AG04450 (cell line): ENCODE results near the gene TK2. TPM values are rescaled to one million over a fixed set of nuclear protein-coding genes. Genes with fewer than 3 reads are reported as not detected.

Experiments
- CTCF ChIA-PET: fragments of 300-600, 350-600 bp; formaldehyde crosslinking; extraction: SDS; loops from one replicate; lab custom pipeline; 2022; ENCODE audit warnings: antibody characterized with exemption, inconsistent platforms; lab: Charles Lee
- POLR2A ChIA-PET: fragments of 350-600 bp; formaldehyde crosslinking; extraction: SDS; loops from one replicate; lab custom pipeline; 2021; ENCODE audit warnings: antibody characterized with exemption, inconsistent platforms; lab: Yijun Ruan, JAX
- DNase-seq: peaks from one replicate; pipeline ENCODE4 v3.0.0-alpha.2; 2011; ENCODE audit warnings: low read depth, low spot score
- H3K27ac ChIP-seq: one replicate; pipeline ENCODE4 v1.5.1; 2012; ENCODE audit warnings: low read depth, low read length, control low read depth
- H3K27me3 ChIP-seq: one replicate; pipeline ENCODE4 v1.6.0; 2012; ENCODE audit warnings: low read length; ENCODE audit not compliant: control insufficient read depth, insufficient read depth
- H3K4me3 ChIP-seq: 2 replicates; pipeline ENCODE4 v1.5.1; 2011; ENCODE audit warnings: mild to moderate bottlenecking, low read depth, low read length, control low read depth
- H3K9me3 ChIP-seq: 2 replicates; pipeline ENCODE4 v1.5.1; 2012; ENCODE audit warnings: low read length; ENCODE audit not compliant: control insufficient read depth, insufficient read depth
- polyA plus RNA-seq: library from polyadenylated mRNA; depleted of rRNA; stranded (reverse); fragments of >200 nt; gene quantifications from 2 replicates; pipeline ENCODE4 v1.2.3, GENCODE V29; 2011
- TF ChIP-seq, protein P1 (sequence below): IDR thresholded peaks from 2 replicates; pipeline ENCODE4 v1.5.1; 2011; ENCODE audit warnings: low read depth, low read length, control low read depth, inconsistent platforms

Gene TK2
- polyA plus RNA-seq, 1 experiment, result 34.2 TPM

DNA sequence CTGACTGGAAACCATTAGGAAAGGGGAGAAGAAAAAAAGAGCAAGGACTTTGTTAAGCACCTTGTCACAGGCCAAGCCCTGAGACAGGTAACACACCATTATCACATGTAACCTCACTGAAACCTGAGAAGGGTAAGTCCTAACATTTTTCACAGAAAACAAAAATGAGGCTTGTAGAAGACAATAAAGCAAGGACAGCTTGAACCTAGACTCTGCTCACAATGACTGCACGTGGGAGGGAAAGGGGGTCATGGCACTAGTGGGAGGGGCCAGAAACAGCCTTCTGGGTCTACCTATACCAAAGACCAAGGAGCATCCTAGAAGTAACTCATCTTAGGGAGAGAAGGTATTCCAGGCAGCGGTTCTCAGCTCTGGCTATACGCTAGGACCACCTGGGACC lies 7.5 kb downstream of the TK2 start:
- POLR2A ChIA-PET, result no interaction called here
- Histone ChIP-seq H3K4me3 (no peak overlapping the region), H3K27ac (no peak overlapping the region), H3K9me3 (no peaks in the 10 kb centered on the region), H3K27me3 (no peaks in the 10 kb centered on the region)
- DNase-seq, result no peak
- CTCF ChIA-PET, result interaction anchor here (1.0 kb wide), 1 partner anchor 66 kb away, joined by 3 read pairs; no protein-coding TSS in a partner anchor
- TF ChIP-seq, protein P1, sequence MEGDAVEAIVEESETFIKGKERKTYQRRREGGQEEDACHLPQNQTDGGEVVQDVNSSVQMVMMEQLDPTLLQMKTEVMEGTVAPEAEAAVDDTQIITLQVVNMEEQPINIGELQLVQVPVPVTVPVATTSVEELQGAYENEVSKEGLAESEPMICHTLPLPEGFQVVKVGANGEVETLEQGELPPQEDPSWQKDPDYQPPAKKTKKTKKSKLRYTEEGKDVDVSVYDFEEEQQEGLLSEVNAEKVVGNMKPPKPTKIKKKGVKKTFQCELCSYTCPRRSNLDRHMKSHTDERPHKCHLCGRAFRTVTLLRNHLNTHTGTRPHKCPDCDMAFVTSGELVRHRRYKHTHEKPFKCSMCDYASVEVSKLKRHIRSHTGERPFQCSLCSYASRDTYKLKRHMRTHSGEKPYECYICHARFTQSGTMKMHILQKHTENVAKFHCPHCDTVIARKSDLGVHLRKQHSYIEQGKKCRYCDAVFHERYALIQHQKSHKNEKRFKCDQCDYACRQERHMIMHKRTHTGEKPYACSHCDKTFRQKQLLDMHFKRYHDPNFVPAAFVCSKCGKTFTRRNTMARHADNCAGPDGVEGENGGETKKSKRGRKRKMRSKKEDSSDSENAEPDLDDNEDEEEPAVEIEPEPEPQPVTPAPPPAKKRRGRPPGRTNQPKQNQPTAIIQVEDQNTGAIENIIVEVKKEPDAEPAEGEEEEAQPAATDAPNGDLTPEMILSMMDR, result no peak

DNA sequence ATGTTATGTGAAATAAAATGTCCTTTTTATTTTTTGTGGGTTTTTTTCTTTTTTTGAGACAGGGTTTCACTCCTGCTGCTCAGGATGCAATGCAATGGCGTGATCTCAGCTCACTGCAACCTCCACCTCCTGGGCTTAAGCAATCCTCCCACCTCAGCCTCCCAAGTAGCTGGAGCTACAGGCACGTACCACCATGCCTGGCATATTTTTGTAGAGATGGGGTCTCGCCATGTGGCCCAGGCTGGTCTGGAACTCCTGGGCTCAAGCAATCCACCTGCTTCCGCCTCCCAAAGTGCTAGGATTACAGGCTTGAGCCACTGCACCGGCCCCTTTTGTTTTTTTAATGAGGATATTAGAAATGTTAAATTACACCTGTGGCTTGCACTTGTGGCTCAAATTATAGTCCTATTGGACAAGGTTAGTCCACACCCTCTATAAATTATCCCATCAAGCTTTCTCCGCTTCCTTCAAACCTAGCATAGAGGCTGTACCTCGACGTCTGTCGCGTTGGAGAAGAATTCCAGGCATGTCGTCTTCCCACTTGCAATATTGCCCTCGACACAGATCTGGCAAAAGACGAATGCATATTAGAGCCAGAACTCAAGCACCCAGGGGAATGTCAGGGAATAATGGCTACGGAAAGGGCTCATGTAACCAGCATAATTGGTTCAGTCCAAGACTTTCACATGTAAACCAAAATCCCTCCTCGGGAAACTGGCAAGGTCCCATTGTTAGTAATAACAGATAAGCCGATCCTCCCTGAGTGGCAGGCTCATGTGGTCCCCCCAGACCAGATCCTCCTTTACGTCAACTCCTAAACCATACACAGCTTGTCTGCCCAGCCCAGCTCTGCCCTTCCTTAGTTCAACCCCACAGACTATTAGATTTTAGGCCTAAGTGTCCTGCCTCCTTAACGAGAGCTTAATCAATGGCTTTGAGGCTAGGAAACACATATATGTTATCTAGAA lies 8.2 kb downstream of the TK2 start:
- no peak for DNase-seq
- ChIA-PET CTCF (interaction anchor here (1.0 kb wide), 1 partner anchor 67 kb away, joined by 3 read pairs; no protein-coding TSS in a partner anchor), POLR2A (no interaction called here)
- no peak overlapping the region for H3K4me3 ChIP-seq
- no peaks in the 10 kb centered on the region for H3K27me3 ChIP-seq
- no peak overlapping the region for H3K27ac ChIP-seq
- TF ChIP-seq, protein P1, result no peak
- H3K9me3 ChIP-seq, result no peaks in the 10 kb centered on the region

DNA sequence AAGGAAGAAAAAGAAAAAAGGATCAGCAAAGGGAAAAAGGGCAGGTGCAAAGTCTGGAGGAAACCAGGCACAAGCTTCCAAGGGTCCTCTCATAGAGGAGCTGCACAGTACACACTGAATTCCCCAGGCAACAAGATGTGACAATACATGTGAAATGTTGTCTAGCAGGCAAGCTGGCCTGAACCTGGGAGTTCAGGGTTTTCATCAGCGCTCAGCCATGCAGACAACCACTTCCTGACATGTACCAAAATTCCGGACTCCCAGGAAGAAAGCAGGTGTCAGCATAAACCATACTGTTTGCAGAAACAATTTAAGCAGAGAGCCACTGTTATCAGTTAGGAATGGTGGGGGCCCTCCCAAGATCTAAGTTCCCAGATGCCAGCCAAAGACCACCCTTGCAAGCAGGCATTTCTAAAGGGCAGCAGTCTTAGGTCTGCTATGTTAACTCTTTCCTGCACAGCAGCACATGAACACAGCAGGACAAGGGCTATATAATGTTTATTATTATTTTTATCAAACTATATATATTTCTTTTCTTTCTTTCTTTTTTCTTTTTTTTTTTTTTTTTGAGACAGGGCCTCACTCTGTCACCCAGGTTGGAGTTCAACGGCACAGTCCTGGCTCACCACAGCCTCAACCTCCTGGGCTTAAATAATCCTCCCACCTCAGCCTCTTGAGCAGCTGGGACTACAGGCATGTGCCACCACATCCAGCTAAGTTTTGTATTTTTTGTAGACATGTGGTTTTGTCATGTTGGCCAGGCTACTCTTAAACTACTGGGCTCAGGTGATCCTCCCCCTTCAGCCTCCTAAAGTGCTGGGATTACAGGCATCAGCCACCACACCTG lies 10.1 kb downstream of the TK2 start:
- TF ChIP-seq, protein P1, result no peak
- ChIA-PET CTCF (no interaction called here), POLR2A (interaction anchor here (0.7 to 1.3 kb wide), 2 partner anchors 8 to 833 kb away, joined by 5 to 7 read pairs; no protein-coding TSS in a partner anchor)
- H3K4me3 ChIP-seq, result no peak overlapping the region
- no peaks in the 10 kb centered on the region for H3K27me3 ChIP-seq
- no peak overlapping the region for H3K27ac ChIP-seq
- no peak for DNase-seq
- H3K9me3 ChIP-seq, result no peaks in the 10 kb centered on the region

DNA sequence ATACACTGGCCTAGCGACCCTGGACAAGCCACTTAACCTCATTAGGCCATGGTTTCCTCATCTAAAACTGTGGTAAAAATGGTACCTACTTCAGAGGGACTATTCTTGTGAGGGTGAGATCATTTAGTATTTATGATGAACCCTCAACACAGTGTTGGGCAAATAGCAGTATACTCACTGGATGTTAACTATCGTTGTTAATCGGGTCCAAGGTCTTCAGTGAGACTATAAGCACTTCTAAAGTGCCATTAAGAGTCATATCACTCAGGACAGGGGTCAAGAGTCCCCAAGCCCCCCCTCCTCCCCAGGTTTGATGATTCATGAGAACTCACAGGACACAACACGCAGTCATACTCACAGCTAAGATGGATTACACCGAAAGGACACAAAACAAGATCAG lies 11.0 kb downstream of the TK2 start:
- no peaks in the 10 kb centered on the region for H3K27me3 ChIP-seq
- DNase-seq, result no peak
- H3K27ac ChIP-seq, result no peak overlapping the region
- no peaks in the 10 kb centered on the region for H3K9me3 ChIP-seq
- no peak overlapping the region for H3K4me3 ChIP-seq
- TF ChIP-seq, protein P1, result no peak
- CTCF ChIA-PET, result no interaction called here
- POLR2A ChIA-PET, result interaction anchor here (1.3 kb wide), 1 partner anchor 9 kb away, joined by 7 read pairs; no protein-coding TSS in a partner anchor
